Dedifferentiated amniotic fluid mesenchymal stem cell (primary cell): ENCODE data around the gene STRA6.

Source experiments
- DNase-seq: peaks from one replicate; pipeline ENCODE4 v3.0.0-alpha.2; 2016; ENCODE audit errors: extremely low spot score

The STRA6 gene

GRCh38 chr15:74132681-74133651 is 69.6 kb downstream of the STRA6 start:
- DNase-seq = no peak

GRCh38 chr15:74131628-74132413 is 70.8 kb downstream of the STRA6 start:
- no peak for DNase-seq

GRCh38 chr15:74130849-74131627 is 71.5 kb downstream of the STRA6 start:
- DNase-seq = no peak

DNA sequence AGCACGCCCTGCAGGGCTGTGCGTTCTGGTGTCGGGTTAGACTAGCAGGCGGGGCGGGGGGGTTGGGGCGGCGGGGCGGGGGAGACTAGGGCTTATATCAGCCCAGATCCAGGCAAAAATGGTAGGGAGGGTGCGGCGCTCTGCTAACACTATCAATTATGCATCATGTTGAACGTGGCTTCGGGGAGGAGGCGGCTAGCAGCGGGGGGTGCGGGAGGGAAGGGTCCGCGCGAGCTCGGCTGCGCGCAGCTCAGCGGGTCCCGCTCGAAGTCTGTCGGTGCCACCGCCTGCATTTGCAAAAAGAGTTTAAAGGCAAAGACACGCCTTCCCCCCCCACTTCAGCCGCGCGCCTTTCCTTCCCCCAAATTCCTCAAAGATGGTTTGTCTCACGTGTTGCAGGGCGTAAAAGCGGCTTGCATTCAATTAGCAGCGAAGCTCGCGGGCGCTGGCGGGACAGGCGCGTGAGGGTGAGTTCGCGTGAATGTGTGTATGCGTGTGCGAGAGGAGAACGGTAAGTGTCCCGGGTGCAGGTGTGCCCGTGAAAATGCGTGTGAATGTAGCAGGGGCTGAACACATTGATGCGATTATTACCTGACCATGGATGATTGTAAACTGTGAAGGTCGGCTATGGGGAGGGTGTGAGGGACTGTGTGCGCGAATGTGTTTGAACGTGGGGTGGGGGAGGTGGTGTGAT is 72.3 kb downstream of the STRA6 start, which contains the start of gene ISLR2:
ISLR2 (plus strand) TSS at position 432 of the 694 bp plus-strand sequence. CDS start 2,169 bp downstream, outside the sequence.
- DNase-seq = no peak

GRCh38 chr15:74129586-74130154 is 72.9 kb downstream of the STRA6 start:
- no peak for DNase-seq
